IMR-90 (cell line): Measurements from ENCODE around the gene ACOX3.

Experiments
- MXI1 ChIP-seq: IDR thresholded peaks from 2 replicates; pipeline ENCODE4 v1.6.1; 2012; ENCODE audit warnings: low read depth, mild to moderate bottlenecking, low read length, moderate library complexity, borderline replicate concordance
- POLR2A ChIP-seq: IDR thresholded peaks from 2 replicates; pipeline ENCODE4 v1.6.1; 2012; ENCODE audit warnings: mild to moderate bottlenecking, low read depth, low read length
- RAD21 ChIP-seq: IDR thresholded peaks from 2 replicates; pipeline ENCODE4 v1.6.1; 2012; ENCODE audit warnings: low read length, improper control_type of control experiment
- RFX5 ChIP-seq: IDR thresholded peaks from 2 replicates; pipeline ENCODE4 v1.8.0; 2012; ENCODE audit warnings: low read depth, mild to moderate bottlenecking, low read length, moderate library complexity
- TF ChIP-seq, protein P1 (sequence below): conservative IDR thresholded peaks from 2 replicates; pipeline ENCODE4 v1.5.1; 2012; ENCODE audit warnings: mild to moderate bottlenecking, low read depth, low read length, improper control_type of control experiment

DNA sequence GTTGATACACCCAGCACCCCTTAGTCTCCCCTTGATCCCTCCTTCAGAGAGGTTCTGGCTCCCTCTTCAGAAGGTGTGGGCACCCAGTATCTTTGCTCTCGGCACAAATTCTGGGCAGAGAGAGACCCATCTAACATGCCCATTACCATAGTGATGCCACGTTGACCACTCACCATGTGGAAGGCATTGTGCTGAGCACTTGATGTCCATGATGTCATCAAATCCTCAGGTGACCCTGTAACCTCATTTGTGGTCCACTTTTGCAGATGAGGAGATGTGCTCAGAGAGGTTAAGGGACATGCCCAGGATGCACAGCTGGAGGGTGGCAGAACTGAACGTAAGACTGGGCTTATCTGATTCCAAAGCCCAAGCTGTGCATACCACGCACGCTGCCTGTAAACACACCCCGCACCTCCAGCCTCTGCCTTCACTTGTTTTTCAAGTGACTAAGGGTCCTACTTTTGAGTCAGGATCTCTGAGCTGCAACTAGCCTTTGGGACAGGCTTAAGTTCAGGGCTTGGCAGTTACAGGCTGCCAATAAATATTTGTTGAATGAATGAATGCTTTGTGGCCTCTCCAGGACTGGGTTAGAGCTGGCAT, 115.8 kb downstream of the ACOX3 start:
- TF ChIP-seq, protein P1, sequence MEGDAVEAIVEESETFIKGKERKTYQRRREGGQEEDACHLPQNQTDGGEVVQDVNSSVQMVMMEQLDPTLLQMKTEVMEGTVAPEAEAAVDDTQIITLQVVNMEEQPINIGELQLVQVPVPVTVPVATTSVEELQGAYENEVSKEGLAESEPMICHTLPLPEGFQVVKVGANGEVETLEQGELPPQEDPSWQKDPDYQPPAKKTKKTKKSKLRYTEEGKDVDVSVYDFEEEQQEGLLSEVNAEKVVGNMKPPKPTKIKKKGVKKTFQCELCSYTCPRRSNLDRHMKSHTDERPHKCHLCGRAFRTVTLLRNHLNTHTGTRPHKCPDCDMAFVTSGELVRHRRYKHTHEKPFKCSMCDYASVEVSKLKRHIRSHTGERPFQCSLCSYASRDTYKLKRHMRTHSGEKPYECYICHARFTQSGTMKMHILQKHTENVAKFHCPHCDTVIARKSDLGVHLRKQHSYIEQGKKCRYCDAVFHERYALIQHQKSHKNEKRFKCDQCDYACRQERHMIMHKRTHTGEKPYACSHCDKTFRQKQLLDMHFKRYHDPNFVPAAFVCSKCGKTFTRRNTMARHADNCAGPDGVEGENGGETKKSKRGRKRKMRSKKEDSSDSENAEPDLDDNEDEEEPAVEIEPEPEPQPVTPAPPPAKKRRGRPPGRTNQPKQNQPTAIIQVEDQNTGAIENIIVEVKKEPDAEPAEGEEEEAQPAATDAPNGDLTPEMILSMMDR = no peak
- TF ChIP-seq POLR2A = no peak
- no peak for TF ChIP-seq RFX5
- no peak for TF ChIP-seq MXI1
- no peak for TF ChIP-seq RAD21
